PFSK-1 (cell line): Measurements from ENCODE around the gene TTC24.

Source experiments
- POLR2AphosphoS5 ChIP-seq: IDR thresholded peaks from 2 replicates; pipeline ENCODE4 v1.6.1; 2012; ENCODE audit warnings: low read depth, mild to moderate bottlenecking, control low read depth, low read length, moderate library complexity
- REST ChIP-seq, 2 experiments: IDR thresholded peaks; 2 replicates each; pipeline versions ENCODE4 v1.6.1 to v1.8.0; 2011 to 2012; ENCODE audit warnings: low read depth in 2 of 2, low read length in 2 of 2, control low read depth in 1 of 2, inconsistent platforms in 1 of 2, mild to moderate bottlenecking in 1 of 2, moderate library complexity in 1 of 2; ENCODE audit not compliant: insufficient read depth in 1 of 2
- TAF1 ChIP-seq: IDR thresholded peaks from 2 replicates; pipeline ENCODE4 v1.6.1; 2012; ENCODE audit warnings: low read length, control low read depth, borderline replicate concordance; ENCODE audit not compliant: insufficient read depth

DNA sequence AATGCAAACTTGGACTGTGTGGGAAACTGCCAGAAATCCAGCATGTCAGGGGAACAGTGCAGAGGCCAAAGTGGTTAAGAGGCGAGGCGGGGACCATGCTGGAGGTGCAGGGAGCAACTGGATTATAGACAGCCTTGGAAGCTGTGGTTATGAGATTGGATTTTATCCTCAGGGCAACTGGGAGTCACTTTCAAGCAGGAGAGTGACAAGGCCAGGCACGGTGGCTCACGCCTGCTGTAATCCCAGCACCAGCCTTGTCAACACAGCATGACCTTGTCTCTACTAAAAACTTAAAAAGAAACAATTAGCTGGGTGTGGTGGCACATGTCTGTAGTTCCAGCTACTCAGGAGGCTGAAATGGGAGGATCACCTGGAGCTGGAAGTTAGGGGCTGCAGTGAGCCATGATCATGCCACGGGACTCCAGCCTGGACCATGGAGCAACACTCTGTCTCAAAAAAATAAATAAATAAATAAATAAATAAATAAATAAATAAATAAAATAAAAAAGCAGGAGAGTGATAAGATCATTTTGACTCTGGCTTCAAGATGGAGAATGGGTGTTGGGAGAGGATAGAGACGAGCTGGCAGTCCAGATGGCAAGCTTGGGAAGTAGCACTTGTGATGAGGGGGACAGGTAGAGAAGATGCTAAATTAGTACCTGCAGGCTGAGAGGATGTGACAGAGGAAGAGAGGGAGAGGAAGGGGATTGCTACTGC, 43.2 kb downstream of the TTC24 start:
- TF ChIP-seq REST (IDR thresholded peaks at IDR 0.05; ENCODE audit: insufficient read depth in 1 of 2, low read depth in 2 of 2, low read length in 2 of 2): no peak
- no peak for TF ChIP-seq POLR2AphosphoS5
- no peak for TF ChIP-seq TAF1
